Measurements from ENCODE around the gene FRAS1.
"Not testable (repeated sequence)": the region's sequence is repeated elsewhere in the genome, so short reads cannot be mapped to it uniquely, and the experiment has no call there.

FRAS1 gene

GRCh38 chr4:78520808-78521226, 463.7 kb downstream of the FRAS1 start:
- DNase-seq = no peak

DNA sequence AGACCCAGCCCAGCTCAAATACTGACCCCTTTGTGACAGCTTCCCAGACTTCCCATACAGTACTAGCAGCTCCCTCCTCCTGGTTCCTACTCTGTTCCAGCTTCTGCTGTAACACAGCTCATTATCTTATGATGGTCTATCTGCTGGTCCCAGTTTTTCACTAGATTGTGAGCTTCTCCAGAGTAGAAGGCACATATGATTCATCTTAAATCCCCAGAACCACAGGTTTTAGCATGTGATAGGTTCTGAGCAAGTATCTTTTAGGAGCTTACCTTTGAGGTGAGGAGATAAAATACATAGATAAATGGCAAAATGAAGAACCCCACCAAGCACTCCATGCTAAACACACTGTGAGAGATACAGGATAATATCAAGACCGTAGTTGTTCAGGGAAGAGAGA, 466.9 kb downstream of the FRAS1 start:
- no peak for DNase-seq

- no peak for DNase-seq
Measured at GRCh38 chr4:78525559-78525958, 468.4 kb downstream of the FRAS1 start.

- no peak for DNase-seq
Measured at GRCh38 chr4:78527103-78527502, 470.0 kb downstream of the FRAS1 start.

DNA sequence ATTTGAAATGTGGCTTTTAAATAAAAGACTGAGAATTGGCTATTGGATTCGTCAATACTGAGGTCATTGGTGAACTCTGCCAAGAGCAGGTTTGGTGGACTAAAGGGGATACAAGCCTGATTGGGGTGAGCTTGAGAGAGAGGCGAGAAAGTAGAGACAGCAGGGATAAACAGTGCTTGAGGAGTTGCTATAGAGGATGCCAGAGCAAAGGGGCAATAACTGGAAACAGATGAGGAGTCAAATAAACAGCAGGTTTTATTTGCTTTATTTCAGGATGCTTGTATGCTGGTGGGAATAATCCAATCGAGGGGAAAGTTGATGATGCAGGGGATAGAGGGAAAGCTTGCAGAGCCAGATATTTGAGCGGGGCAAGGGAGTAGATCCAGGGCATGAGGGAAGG, 470.4 kb downstream of the FRAS1 start:
- DNase-seq = no peak

DNA sequence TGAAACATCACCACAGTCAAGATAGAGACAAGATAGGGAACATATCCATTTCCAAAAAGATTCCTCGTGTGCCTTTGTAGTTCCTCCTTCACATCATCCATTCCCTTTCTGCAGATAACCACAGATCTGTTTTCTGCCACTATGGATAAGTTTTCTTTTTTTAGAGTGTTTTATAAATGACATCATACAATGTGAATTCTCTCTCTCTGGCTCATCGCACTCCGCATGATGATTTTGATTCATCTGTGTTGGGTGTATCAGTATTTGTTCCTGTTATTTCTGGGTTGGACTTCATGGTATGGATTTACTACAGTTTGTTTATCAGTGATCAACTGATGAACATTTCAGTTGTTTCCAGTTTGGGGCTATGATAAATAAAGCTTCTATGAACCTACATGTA, 471.2 kb downstream of the FRAS1 start:
- DNase-seq = no peak

DNA sequence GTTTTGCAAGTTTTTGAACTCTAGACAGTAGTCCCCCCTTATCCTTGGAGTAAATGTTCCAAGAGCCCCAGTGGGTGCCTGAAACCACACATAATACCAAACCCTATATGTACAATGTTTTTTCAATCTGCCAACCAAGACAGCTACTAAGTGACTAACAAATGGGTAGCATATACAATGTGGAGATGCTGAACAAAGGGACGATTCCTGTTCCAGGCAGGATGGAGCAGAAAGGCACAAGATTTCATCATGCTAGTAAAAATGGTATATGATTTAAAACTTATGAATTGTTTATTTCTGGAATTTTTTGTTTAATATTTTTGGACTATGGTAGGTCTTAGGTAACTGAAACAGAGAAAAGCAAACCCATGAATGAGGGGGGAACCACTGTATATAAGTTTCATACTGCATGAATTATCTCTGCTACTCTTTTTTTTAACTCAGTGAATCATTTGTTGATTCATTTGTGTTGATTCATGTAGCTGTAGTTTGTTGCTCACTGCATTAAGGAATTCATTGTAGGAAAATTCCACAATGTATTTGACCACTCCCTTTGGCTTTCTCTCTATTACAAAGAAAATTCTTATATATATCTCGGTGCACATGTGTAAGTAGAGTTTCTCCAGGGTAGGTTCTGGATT, 472.6 kb downstream of the FRAS1 start:
- DNase-seq = no peak

DNA sequence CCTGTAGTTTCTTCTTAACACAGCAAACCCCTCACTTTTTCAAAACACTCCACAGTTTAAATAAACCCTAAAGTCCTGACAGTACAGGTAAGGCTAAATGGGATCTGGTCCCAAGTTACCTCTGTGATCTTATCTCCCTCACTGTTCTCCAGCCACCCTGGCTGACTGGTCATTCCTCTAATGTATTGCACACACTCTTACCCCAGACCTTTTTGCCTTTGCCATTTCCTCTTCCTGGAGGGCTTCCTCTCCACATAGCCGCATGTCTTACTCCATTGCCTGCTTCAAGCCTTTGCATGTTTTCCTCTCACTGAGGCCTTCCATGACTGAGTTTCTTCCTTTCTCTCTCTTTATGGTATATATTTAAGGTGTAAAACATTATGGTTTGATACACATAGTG, 474.9 kb downstream of the FRAS1 start:
- DNase-seq = no peak

DNA sequence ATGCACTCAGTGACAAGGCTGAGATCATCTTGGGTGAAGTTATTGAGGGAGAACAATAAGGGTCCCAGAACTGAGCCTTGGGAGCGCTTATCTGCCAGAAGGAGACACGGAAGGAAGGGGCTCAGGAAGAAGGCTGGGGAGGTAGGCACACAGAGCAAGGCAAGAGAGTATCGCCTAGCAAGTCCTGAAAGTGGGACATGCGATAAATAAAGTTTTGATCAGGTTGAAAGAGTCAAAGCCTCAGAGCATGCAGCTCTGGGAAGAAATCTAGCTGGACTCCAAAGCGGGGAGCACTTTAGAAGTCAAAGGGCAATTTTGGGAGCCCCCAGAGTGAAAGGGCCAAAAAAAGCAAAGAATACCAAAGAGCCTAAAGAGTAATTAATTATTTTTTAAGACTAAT, 476.7 kb downstream of the FRAS1 start:
- no peak for DNase-seq

- DNase-seq = no peak
Measured at GRCh38 chr4:78534286-78534955, 477.3 kb downstream of the FRAS1 start.

DNA sequence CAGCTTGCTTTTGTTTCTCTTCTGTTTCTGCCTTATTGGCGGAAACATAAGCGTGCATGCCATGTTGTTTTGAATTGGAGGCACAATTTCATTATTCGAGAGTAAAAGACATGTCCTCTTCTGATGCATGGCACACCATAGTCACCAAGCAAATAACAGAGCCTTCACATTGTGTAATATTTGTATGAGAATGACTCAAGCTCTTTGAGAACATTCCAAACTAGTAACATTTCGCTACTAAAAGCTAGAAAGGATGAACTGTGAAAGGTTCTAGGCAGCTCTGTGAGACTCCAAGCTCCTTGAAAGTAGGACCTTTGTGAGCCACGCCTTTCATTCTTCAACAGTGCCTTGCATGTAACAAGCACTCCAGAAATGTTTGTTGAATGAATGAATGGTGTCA, 485.2 kb downstream of the FRAS1 start:
- DNase-seq = no peak

GRCh38 chr4:78543424-78544125, 486.5 kb downstream of the FRAS1 start:
- no peak for DNase-seq

- DNase-seq = no peak
Measured at GRCh38 chr4:78544678-78545077, 487.6 kb downstream of the FRAS1 start.

GRCh38 chr4:78545275-78546246, 488.4 kb downstream of the FRAS1 start:
- no peak for DNase-seq

GRCh38 chr4:78547899-78548298, 490.8 kb downstream of the FRAS1 start:
- DNase-seq = not testable (repeated sequence)

- not testable (repeated sequence) for DNase-seq
Measured at GRCh38 chr4:78548889-78549288, 491.8 kb downstream of the FRAS1 start.

DNA sequence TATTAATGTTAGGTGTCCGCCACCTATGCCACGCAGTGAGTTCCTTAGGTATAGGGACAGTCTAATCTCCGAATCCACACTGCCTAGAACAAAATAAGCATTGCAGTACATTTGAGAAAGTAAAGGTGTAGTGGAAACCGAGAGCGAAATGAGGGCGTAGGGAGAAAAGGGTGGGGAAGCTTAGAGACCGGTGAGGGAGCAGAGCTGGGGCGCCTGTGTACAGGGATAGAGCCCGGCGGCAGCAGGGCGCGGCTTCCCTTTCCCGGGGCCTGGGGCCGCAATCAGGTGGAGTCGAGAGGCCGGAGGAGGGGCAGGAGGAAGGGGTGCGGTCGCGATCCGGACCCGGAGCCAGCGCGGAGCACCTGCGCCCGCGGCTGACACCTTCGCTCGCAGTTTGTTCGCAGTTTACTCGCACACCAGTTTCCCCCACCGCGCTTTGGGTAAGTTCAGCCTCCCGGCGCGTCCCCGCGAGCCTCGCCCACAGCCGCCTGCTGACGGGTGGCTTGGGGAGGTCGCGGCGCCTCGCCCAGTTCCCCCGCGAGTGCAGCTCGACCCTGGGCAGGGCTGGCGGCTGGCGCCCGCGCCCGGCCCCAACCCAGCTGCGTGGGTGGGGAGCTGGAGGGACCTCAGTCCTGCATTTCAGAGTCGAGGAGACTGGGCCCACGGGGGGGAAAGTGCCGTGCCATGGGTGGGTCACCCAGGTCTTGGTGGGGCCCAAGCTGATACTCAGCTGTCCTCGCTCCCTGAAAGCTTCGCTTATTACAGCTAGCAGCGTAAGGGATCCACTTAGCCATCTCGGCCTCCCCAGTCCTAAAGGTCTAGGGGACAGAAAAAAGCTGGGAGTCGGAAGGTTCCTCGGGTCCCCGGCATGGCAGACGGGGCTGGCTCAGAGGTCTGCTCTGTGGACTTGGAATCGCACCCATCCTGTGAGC, 494.6 kb downstream of the FRAS1 start, which contains the start of gene ANXA3:
Gene ANXA3, plus strand, starts transcription at position 351 of the 932 bp plus-strand sequence. CDS start 2,704 bp downstream, outside the sequence.
- DNase-seq = peak in 1 of 2 experiments; percentile 11

DNA sequence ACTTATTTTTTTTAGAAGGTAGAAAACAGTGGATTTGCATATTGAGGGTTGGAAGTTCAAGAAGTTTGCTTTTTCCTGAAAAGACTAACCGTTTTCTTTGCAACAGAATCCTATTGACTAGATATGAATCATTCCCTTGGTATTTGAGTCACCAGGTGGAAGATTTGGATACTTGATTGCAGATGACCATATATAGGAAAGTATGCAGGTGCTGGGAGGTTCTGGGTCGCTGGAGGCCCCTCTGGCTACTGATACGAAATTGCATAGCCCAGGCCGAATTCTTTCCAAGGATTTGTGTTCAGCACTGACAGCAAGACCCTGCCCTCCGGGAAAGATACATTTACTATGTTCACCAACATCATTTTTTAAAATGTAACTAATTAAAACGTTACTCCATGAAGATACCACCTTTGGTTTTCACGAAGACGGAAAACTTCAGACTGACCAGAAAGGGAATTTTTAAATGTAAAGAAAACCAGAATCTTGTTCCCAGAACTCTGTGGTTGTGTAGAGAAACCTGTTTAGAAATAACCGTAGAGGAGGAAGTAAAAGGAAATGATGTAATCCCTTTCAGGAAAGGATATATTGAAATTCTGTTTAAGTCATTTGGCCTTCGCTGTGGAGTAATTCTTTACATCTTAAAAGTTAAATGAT, 495.4 kb downstream of the FRAS1 start:
- DNase-seq = no peak

DNA sequence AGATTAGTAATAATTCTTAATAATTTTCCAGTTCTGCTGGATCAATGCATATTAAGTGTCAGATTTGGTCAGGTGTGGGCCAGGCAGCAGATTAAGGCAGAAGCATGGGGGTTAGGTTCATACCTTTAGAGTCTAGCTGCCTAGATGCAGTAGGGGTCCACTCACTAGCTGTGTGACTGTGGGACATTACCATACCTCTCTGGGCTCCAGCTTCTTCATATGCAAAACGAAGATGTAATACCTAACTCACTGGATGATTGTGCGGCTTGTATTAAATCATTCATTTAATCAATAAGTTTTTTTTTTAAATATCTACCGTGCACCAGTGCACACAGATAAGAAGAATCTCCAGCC, 495.9 kb downstream of the FRAS1 start:
- no peak for DNase-seq

- DNase-seq = no peak
Measured at GRCh38 chr4:78553529-78554060, 496.5 kb downstream of the FRAS1 start.

GRCh38 chr4:78556665-78557064, 499.5 kb downstream of the FRAS1 start:
- DNase-seq = no peak

Data from NCI-H524 (cell line).